Neural progenitor cell (in vitro differentiated cells): ENCODE results near the gene CHST6.

Source experiments
- EZH2 ChIP-seq: fragments of 200-600 bp; sonication (generic); IDR thresholded peaks from 2 replicates; pipeline ENCODE4 v1.6.1; 2017; ENCODE audit warnings: antibody characterized with exemption, mild to moderate bottlenecking, moderate library complexity
- EZH2phosphoT487 ChIP-seq: fragments of 200-600 bp; sonication (generic); IDR thresholded peaks from 2 replicates; pipeline ENCODE4 v1.6.1; 2017; ENCODE audit warnings: antibody characterized with exemption
- TF ChIP-seq, protein P1 (sequence below): fragments of 200-600 bp; sonication (generic); IDR thresholded peaks from 2 replicates; pipeline ENCODE4 v1.5.1; 2017; ENCODE audit warnings: antibody characterized with exemption, mild to moderate bottlenecking

DNA sequence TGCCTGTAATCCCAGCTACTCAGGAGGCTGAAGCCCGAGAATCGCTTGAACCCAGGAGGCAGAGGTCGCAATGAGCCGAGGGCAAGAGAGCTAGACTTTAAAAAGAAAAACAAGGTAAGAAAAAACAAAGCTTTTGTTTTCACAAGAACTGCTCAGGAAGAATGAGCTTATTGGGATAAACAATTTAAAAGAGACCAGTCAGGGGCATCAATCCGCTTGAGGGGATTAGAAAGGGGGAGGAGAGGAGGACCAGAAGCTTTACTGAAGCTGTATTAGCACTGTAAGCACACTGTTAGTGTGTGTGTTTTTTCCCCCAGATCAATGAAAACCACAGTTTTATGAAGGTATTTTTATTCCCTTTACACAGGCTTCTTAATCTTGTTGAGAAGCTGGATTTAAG lies 39.6 kb downstream of the CHST6 start:
- TF ChIP-seq, protein P1, sequence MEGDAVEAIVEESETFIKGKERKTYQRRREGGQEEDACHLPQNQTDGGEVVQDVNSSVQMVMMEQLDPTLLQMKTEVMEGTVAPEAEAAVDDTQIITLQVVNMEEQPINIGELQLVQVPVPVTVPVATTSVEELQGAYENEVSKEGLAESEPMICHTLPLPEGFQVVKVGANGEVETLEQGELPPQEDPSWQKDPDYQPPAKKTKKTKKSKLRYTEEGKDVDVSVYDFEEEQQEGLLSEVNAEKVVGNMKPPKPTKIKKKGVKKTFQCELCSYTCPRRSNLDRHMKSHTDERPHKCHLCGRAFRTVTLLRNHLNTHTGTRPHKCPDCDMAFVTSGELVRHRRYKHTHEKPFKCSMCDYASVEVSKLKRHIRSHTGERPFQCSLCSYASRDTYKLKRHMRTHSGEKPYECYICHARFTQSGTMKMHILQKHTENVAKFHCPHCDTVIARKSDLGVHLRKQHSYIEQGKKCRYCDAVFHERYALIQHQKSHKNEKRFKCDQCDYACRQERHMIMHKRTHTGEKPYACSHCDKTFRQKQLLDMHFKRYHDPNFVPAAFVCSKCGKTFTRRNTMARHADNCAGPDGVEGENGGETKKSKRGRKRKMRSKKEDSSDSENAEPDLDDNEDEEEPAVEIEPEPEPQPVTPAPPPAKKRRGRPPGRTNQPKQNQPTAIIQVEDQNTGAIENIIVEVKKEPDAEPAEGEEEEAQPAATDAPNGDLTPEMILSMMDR, result no peak
- no peak for TF ChIP-seq EZH2
- no peak for TF ChIP-seq EZH2phosphoT487
